HepG2 (cell line): ENCODE measurements around the gene CHRD. TPM values are rescaled to one million over a fixed set of nuclear protein-coding genes. Genes with fewer than 3 reads are reported as not detected.

Experiments used
- DBP ChIP-seq: sonication (generic); formaldehyde crosslinking; IDR thresholded peaks from 2 replicates; pipeline ENCODE4 v1.4.0; 2020; ENCODE audit warnings: missing genetic modification reagents; ENCODE audit errors: not compliant biosample characterization
- JUN ChIP-seq: sonication (generic); formaldehyde crosslinking; IDR thresholded peaks from 2 replicates; pipeline ENCODE4 v1.4.0; 2020; ENCODE audit warnings: mild to moderate bottlenecking, missing genetic modification reagents
- MAFK ChIP-seq, 2 experiments: IDR thresholded peaks in 1 of 2; conservative IDR thresholded peaks in 1 of 2; 2 replicates each; pipeline ENCODE4 v1.6.1; 2011; ENCODE audit warnings: improper control_type of control experiment in 2 of 2, low read length in 2 of 2
- MBD4 ChIP-seq: IDR thresholded peaks from 2 replicates; pipeline ENCODE4 v1.6.1; 2012; ENCODE audit warnings: low read length, inconsistent platforms, borderline replicate concordance
- MYNN ChIP-seq: sonication (generic); formaldehyde crosslinking; IDR thresholded peaks from 2 replicates; pipeline ENCODE4 v1.4.0; 2020; ENCODE audit warnings: mild to moderate bottlenecking, low read depth, missing genetic modification reagents
- TCF7 ChIP-seq: sonication (generic); IDR thresholded peaks from 2 replicates; pipeline ENCODE4 v1.6.1; 2016; ENCODE audit warnings: antibody characterized with exemption, low read depth
- TGIF2 ChIP-seq: IDR thresholded peaks from 2 replicates; pipeline ENCODE4 v1.6.1; 2016; ENCODE audit warnings: control low read depth, missing compliant biosample characterization
- THAP9 ChIP-seq: sonication (generic); formaldehyde crosslinking; IDR thresholded peaks from 2 replicates; pipeline ENCODE4; 2020; ENCODE audit warnings: missing genetic modification reagents, mild to moderate bottlenecking, borderline replicate concordance
- ZBTB25 ChIP-seq: IDR thresholded peaks from 2 replicates; pipeline ENCODE4 v1.6.1; 2018; ENCODE audit warnings: missing genetic modification reagents
- ZNF510 ChIP-seq: sonication (generic); formaldehyde crosslinking; IDR thresholded peaks from 2 replicates; pipeline ENCODE4 v1.4.0; 2020; ENCODE audit warnings: low read depth, mild to moderate bottlenecking, missing genetic modification reagents
- polyA plus RNA-seq, 8 experiments: library from polyadenylated mRNA; depleted of rRNA in 3 of 8; stranded (reverse) in 7 of 8; unstranded in 1 of 8; fragments of >200 nt; fragmentation: Illumina TruSeq in 4 of 8; extraction: Trizol in 4 of 8; gene quantifications; 2 replicates each; pipeline versions ENCODE4 v1.2.1 to v1.2.3, GENCODE V29; 2011 to 2016; ENCODE audit warnings: low read depth in 4 of 8, missing spikeins in 1 of 8, mixed read lengths in 1 of 8; ENCODE audit not compliant: insufficient read depth in 1 of 8
- total RNA-seq, 5 experiments: library from RNA; depleted of rRNA; stranded (reverse); fragments of >200 nt; fragmentation: Illumina TruSeq; extraction: Trizol; gene quantifications; 2 replicates each; pipeline ENCODE4 v1.2.3, GENCODE V29; 2016; ENCODE audit warnings: low read depth in 1 of 5

Gene CHRD
- total and polyA plus RNA-seq, 2 of the 13 experiments (the other 11 are each of a cell fraction or from before 2014, with no cell fraction given), result 22.2 to 35.2 TPM

GRCh38 chr3:184347321-184348056 is 32.4 kb upstream of the CHRD start (continued):
- TF ChIP-seq ZBTB25, result no peak
- no peak for TF ChIP-seq MYNN
- TF ChIP-seq JUN (CRISPR knock-in tag), result no peak
- no peak for TF ChIP-seq TGIF2 (CRISPR knock-in tag)
- no peak for TF ChIP-seq MBD4
- TF ChIP-seq TCF7, result no peak
- TF ChIP-seq MAFK (conservative IDR thresholded peaks at IDR 0.05 in 1 of 2, IDR thresholded peaks at IDR 0.05 in 1 of 2; ENCODE audit: low read length in 2 of 2), result peak; percentile 43 to 78
- TF ChIP-seq DBP, result no peak
- TF ChIP-seq ZNF510 (CRISPR knock-in tag), result no peak
- TF ChIP-seq THAP9, result no peak
